ENCODE data around the gene CD70. TPM values are rescaled to one million over a fixed set of nuclear protein-coding genes. Genes with fewer than 3 reads are reported as not detected.
A peak's percentile ranks its signal among the peaks of the same experiment; 100 is the strongest.
"Not testable (repeated sequence)": the region's sequence is repeated elsewhere in the genome, so short reads cannot be mapped to it uniquely, and the experiment has no call there.

The CD70 gene, protein sequence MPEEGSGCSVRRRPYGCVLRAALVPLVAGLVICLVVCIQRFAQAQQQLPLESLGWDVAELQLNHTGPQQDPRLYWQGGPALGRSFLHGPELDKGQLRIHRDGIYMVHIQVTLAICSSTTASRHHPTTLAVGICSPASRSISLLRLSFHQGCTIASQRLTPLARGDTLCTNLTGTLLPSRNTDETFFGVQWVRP
- 162 TPM for polyA plus RNA-seq (2012; ENCODE audit: missing spikeins)

DNA sequence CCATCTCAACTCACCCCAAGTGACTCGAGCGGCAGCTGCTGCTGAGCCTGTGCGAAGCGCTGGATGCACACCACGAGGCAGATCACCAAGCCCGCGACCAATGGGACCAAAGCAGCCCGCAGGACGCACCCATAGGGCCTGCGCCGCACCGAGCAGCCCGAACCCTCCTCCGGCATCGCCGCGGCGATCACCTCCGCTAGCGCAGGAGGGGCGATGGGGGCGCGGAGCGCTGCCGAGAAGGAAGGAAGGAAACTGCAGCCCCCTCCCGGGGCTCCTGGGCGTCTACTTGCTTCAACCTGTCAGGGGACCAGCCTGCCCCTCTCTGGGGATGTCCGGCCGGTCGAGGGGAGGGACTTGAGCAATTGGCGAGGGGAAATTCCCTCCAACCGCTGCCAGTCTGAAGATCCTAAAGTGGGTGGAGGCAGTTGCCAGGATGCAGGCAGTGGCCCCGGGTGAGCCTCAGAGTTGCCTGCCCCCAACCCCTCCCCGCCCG, at the start of gene CD70:
TSS of gene CD70 (minus strand) at position 324 of the 493 bp plus-strand sequence. CDS start at position 176, 148 bp downstream.
- FAIRE-seq, result peak; percentile 98
- no peak for DNase-seq (ENCODE audit: insufficient read length)
- peak; percentile 95 for TF ChIP-seq POLR2AphosphoS5 (IDR thresholded peaks at IDR 0.05; ENCODE audit: low read depth, low read length)
- peak; percentile 93 for TF ChIP-seq TAF1 (IDR thresholded peaks at IDR 0.05; ENCODE audit: borderline replicate concordance, low read depth, low read length)
- peak; percentile 95; the same call in 1 of the 2 replicates for TF ChIP-seq POLR2A (IDR thresholded peaks at IDR 0.05; ENCODE audit: low read depth, low read length)

GRCh38 chr19:6640333-6640732, 49.4 kb upstream of the CD70 start:
- FAIRE-seq; DNase-seq (ENCODE audit: insufficient read length): not testable (repeated sequence)

DNA sequence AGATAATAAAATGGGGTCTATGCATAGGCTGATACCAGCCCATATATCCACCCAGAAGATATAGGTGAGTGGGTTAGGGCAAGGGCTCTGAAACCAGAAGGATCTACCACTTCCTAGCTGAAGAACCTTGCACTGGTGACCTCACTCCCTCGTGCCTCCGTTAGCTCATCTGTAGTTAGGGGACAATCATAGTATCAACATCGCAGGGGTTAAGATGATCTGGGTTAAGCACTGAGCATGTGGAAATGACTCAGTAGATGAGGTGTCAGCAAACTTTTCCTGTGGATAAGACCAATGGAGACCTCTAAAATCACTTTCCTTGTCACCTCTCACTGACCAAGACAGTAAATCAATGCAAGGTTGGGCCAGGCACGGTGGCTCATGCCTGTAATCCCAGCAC, 48.5 kb upstream of the CD70 start:
- DNase-seq (ENCODE audit: insufficient read length) (no peak), FAIRE-seq (peak; percentile 64)
- TF ChIP-seq POLR2A (IDR thresholded peaks at IDR 0.05; ENCODE audit: low read depth, low read length) (no peak), POLR2AphosphoS5 (IDR thresholded peaks at IDR 0.05; ENCODE audit: low read depth, low read length) (no peak)

- FAIRE-seq; DNase-seq (ENCODE audit: insufficient read length): not testable (repeated sequence)
These were observed 42.5 kb upstream of the CD70 start for GRCh38 chr19:6633456-6633813.

DNA sequence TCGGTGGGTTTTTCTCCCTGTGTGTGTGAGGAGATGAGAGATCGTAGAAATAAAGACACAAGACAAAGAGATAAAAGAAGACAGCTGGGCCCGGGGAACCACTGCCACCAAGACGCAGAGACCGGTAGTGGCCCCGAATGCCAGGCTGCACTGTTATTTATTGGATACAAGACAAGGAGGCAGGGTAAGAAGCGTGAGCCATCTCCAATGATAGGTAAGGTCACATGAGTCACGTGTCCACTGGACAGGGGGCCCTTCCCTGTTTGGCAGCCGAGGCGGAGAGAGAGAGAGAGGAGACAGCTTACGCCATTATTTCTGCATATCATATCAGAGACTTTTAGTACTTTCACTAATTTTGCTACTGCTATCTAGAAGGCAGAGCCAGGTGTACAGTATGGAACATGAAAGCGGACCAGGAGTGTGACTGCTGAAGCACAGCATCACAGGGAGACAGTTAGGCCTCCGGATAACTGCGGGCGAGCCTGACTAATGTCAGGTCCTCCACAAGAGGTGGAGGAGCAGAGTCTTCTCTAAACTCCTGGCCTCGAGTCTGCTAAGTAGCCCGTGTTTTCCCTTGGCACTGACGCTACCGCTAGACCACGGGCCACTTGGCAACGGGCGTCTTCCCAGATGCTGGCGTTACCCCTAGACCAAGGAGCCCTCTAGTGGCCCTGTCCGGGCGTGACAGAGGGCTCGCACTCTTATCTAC, 42.0 kb upstream of the CD70 start:
- peak; percentile 96 for FAIRE-seq
- not testable (repeated sequence) for DNase-seq (ENCODE audit: insufficient read length)

DNA sequence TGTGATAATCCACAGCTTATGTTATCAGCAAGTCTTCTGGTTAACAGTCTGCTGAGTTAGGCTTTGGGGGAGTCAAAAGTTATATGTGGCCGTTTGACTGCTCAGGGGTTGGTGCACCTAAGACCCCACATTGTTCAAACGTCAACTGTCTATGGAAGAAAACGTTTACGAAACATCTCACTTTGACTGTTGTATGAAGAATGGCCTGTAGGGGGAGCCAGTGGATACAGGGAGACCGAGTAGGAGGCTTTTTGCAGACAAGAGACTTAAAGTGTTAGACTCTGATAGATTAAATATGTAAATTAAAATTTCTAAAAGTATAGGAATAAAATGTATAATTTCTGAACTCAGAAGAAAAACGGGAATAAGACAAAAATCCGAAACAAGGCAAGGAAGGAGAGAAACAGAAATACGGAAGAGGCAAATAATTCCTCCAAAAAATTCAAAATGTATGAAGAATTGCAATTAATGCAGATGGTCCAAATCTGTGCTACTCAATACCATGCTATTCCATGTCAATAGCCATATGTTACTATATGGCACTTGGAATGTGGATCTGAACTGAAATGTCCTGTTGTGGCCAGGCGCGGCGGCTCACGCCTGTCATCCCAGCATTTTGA, 41.2 kb upstream of the CD70 start:
- DNase-seq (ENCODE audit: insufficient read length) (no peak), FAIRE-seq (peak; percentile 82)
- no peak for TF ChIP-seq TAF1 (IDR thresholded peaks at IDR 0.05; ENCODE audit: borderline replicate concordance, low read depth, low read length)
- TF ChIP-seq POLR2AphosphoS5 (IDR thresholded peaks at IDR 0.05; ENCODE audit: low read depth, low read length), result no peak
- no peak for TF ChIP-seq POLR2A (IDR thresholded peaks at IDR 0.05; ENCODE audit: low read depth, low read length)

GRCh38 chr19:6626764-6627163, 35.8 kb upstream of the CD70 start:
- TF ChIP-seq POLR2AphosphoS5 (IDR thresholded peaks at IDR 0.05; ENCODE audit: low read depth, low read length), result no peak
- DNase-seq (ENCODE audit: insufficient read length), result no peak
- FAIRE-seq, result no peak

DNA sequence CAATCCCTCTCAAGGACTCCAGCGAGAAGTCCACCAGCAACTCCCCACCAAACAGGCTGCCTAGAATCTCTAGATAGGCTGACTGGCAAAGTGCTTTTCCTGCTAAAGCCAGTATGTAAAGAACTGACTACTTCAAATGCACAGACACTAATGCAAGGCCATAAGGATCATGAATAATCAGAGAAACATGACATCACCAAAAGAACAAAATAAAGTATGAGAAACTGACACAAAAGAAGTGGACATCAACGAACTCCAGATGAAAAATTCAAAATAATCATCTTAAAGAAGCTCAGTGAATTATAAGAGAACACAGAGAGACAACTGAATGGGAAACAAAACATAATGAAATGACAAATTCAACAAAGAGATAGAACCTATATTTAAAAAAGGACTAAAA, 26.4 kb upstream of the CD70 start:
- FAIRE-seq (no peak), DNase-seq (ENCODE audit: insufficient read length) (no peak)

GRCh38 chr19:6616011-6616410, 25.1 kb upstream of the CD70 start:
- TF ChIP-seq POLR2A (IDR thresholded peaks at IDR 0.05; ENCODE audit: low read depth, low read length) (no peak), TAF1 (IDR thresholded peaks at IDR 0.05; ENCODE audit: borderline replicate concordance, low read depth, low read length) (no peak), POLR2AphosphoS5 (IDR thresholded peaks at IDR 0.05; ENCODE audit: low read depth, low read length) (no peak)
- FAIRE-seq, result no peak
- no peak for DNase-seq (ENCODE audit: insufficient read length)

More for the DNA sequence above, 26.4 kb upstream of the CD70 start:
- TF ChIP-seq TAF1 (IDR thresholded peaks at IDR 0.05; ENCODE audit: borderline replicate concordance, low read depth, low read length) (no peak), POLR2AphosphoS5 (IDR thresholded peaks at IDR 0.05; ENCODE audit: low read depth, low read length) (no peak), POLR2A (IDR thresholded peaks at IDR 0.05; ENCODE audit: low read depth, low read length) (no peak)

DNA sequence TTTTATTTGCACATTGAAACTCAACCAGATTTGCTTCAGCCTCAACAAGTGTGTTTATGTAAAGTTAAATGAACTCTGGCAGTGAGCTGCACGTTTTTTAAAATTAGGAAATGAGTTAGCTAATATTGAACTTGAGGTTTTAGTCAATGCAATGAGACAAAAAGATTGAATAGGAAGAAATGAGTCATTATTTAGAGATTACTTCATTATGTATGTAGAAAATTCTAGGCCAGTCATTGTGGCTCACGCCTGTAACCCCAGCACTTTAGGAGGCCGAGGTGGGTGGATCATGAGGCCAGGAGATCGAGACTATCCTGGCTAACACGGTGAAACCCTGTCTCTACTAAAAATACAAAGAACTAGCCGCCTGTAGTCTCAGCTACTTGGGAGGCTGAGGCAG, 22.8 kb upstream of the CD70 start:
- FAIRE-seq (no peak), DNase-seq (ENCODE audit: insufficient read length) (no peak)
- TF ChIP-seq POLR2AphosphoS5 (IDR thresholded peaks at IDR 0.05; ENCODE audit: low read depth, low read length) (no peak), TAF1 (IDR thresholded peaks at IDR 0.05; ENCODE audit: borderline replicate concordance, low read depth, low read length) (no peak), POLR2A (IDR thresholded peaks at IDR 0.05; ENCODE audit: low read depth, low read length) (no peak)

DNA sequence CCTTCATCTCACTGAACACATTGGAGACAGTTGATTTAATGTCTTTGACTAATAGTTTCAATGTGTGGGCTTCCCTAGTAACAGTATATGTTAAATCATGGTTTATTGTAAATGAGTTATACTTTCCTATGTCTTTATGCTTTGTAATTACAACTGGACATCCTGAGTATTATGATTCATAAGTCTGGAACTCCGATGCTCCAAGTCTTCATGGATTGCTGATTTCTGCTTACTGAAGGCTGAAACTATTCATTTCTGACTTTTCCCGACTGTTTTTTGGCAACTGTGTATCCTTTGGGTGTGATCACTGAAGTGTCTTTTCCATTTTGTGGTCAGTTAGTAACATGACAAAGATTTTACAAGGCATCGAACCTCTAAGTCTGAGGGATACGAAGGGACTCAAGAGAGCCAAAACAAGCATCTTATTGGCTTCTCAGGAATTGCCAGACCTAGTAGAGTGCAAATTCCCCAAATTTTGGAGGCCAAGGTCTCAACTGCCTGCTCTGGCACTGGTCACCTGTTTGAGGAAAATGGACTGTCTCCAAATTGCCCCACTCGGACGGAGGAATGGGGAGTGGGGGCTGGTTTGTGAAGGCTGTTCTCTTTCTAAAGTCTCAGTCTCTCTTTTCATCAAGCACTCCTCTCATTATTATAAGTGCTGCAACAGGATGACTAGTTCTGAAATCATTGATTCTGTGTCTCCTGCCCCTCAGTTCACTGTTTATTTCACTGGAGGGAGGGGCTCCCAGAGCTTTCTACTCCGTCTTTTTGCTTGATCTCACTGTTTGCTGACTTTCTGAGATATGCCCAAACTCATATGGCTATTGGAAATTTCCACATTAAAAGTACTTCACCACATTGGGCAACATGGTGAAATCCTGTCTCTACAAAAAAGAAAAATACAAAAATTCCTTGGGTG, 20.2 kb upstream of the CD70 start:
- no peak for FAIRE-seq
- DNase-seq (ENCODE audit: insufficient read length), result no peak
- TF ChIP-seq POLR2AphosphoS5 (IDR thresholded peaks at IDR 0.05; ENCODE audit: low read depth, low read length) (no peak), TAF1 (IDR thresholded peaks at IDR 0.05; ENCODE audit: borderline replicate concordance, low read depth, low read length) (no peak)

GRCh38 chr19:6608940-6609339, 18.0 kb upstream of the CD70 start:
- TF ChIP-seq TAF1 (IDR thresholded peaks at IDR 0.05; ENCODE audit: borderline replicate concordance, low read depth, low read length), result no peak
- TF ChIP-seq POLR2A (IDR thresholded peaks at IDR 0.05; ENCODE audit: low read depth, low read length), result no peak
- TF ChIP-seq POLR2AphosphoS5 (IDR thresholded peaks at IDR 0.05; ENCODE audit: low read depth, low read length), result no peak
- FAIRE-seq (peak; percentile 83), DNase-seq (ENCODE audit: insufficient read length) (no peak)

GRCh38 chr19:6608146-6608545, 17.2 kb upstream of the CD70 start:
- not testable (repeated sequence) for DNase-seq (ENCODE audit: insufficient read length); FAIRE-seq

GRCh38 chr19:6606276-6607070, 15.5 kb upstream of the CD70 start:
- not testable (repeated sequence) for FAIRE-seq; DNase-seq (ENCODE audit: insufficient read length)
